Testis (tissue), 2 donors: ENCODE data around the gene CORO2B.

Source experiments
- POLR2A ChIP-seq: fragments of 450-650 bp; IDR thresholded peaks from one replicate; pipeline ENCODE4 v1.6.1; 2017; ENCODE audit warnings: antibody characterized with exemption, mild to moderate bottlenecking, moderate library complexity
- TF ChIP-seq, protein P1 (sequence below), 3 experiments: fragments of 450-650 bp in 2 of 3; fragments of 200-600 bp in 1 of 3; sonication (generic) in 1 of 3; IDR thresholded peaks; one replicate each; pipeline ENCODE4 v1.5.1; 2016 to 2019; ENCODE audit warnings: antibody characterized with exemption in 3 of 3, mild to moderate bottlenecking in 2 of 3, moderate library complexity in 1 of 3

- no peak for TF ChIP-seq POLR2A
- TF ChIP-seq, protein P1, sequence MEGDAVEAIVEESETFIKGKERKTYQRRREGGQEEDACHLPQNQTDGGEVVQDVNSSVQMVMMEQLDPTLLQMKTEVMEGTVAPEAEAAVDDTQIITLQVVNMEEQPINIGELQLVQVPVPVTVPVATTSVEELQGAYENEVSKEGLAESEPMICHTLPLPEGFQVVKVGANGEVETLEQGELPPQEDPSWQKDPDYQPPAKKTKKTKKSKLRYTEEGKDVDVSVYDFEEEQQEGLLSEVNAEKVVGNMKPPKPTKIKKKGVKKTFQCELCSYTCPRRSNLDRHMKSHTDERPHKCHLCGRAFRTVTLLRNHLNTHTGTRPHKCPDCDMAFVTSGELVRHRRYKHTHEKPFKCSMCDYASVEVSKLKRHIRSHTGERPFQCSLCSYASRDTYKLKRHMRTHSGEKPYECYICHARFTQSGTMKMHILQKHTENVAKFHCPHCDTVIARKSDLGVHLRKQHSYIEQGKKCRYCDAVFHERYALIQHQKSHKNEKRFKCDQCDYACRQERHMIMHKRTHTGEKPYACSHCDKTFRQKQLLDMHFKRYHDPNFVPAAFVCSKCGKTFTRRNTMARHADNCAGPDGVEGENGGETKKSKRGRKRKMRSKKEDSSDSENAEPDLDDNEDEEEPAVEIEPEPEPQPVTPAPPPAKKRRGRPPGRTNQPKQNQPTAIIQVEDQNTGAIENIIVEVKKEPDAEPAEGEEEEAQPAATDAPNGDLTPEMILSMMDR (IDR thresholded peaks at IDR 0.05) = no peak
Measured at GRCh38 chr15:68599153-68599545, 20.4 kb downstream of the CORO2B start.
